ENCODE measurements around the gene XRN1. TPM values are rescaled to one million over a fixed set of nuclear protein-coding genes. Genes with fewer than 3 reads are reported as not detected.

XRN1 gene
- total and polyA plus RNA-seq, 3 experiments from 2014 or later = 29.0 to 57.8 (median 34.6) TPM

- no peaks in the 10 kb centered on the region for H3K4me1 ChIP-seq (ENCODE audit: insufficient read depth, low read length)
- H3K36me3 ChIP-seq (ENCODE audit: insufficient read depth, low read length) = no peaks in the 10 kb centered on the region
- no peaks in the 10 kb centered on the region for H3K4me1 Mint-ChIP-seq
- H3K4me3 ChIP-seq (ENCODE audit: low read length) = no peak overlapping the region
- ChIA-PET CTCF (no interaction called here), POLR2A (no interaction called here)
- no peak overlapping the region for H3K4me3 Mint-ChIP-seq
- peaks cover 0 to 19% (median 2%) of the 10 kb centered on the region in 3 donors for H3K36me3 Mint-ChIP-seq
- H3K27me3 Mint-ChIP-seq = no peaks in the 10 kb centered on the region
- no peak overlapping the region for H3K27ac Mint-ChIP-seq
- no peaks in the 10 kb centered on the region for H3K9me3 ChIP-seq (ENCODE audit: low read length)
- DNase-seq = no peak
- no peak overlapping the region for H3K27ac ChIP-seq (ENCODE audit: low read depth, low read length)
- peaks cover 7 to 15% (median 13%) of the 10 kb centered on the region in 5 donors for H3K9me3 Mint-ChIP-seq
- H3K27me3 ChIP-seq (ENCODE audit: insufficient read depth, low read length, poor library complexity, severe bottlenecking) = no peaks in the 10 kb centered on the region
Observed at GRCh38 chr3:142287866-142288638, 159.8 kb downstream of the XRN1 start.

GRCh38 chr3:142285083-142285517 is 162.7 kb downstream of the XRN1 start:
- POLR2A ChIA-PET = no interaction called here

GRCh38 chr3:142282503-142282902 is 165.3 kb downstream of the XRN1 start:
- Histone ChIP-seq H3K9me3 (ENCODE audit: low read length) (no peaks in the 10 kb centered on the region), H3K36me3 (ENCODE audit: insufficient read depth, low read length) (no peaks in the 10 kb centered on the region), H3K4me1 (ENCODE audit: insufficient read depth, low read length) (peaks cover 5% of the 10 kb centered on the region), H3K4me3 (ENCODE audit: low read length) (no peak overlapping the region), H3K27me3 (ENCODE audit: insufficient read depth, low read length, poor library complexity, severe bottlenecking) (no peaks in the 10 kb centered on the region), H3K27ac (ENCODE audit: low read depth, low read length) (no peak overlapping the region)
- ChIA-PET POLR2A (no interaction called here), CTCF (interaction anchor here (1.0 to 2.8 kb wide), 5 partner anchors 16 to 162 kb away, joined by 3 to 8 read pairs (median 3); no protein-coding TSS in a partner anchor)
- Mint-ChIP-seq H3K9me3 (peaks cover 0 to 1% (median under 1%) of the 10 kb centered on the region in 5 donors), H3K36me3 (peaks cover 0 to 2% (median 0%) of the 10 kb centered on the region in 3 donors), H3K27ac (peak overlapping the region in 1 of 8 donors; percentile 22), H3K4me1 (peaks cover 6 to 11% (median 10%) of the 10 kb centered on the region in 3 donors), H3K4me3 (no peak overlapping the region), H3K27me3 (no peaks in the 10 kb centered on the region)
- DNase-seq = no peak

More at GRCh38 chr3:142285083-142285517, 162.7 kb downstream of the XRN1 start:
- no peaks in the 10 kb centered on the region for H3K27me3 Mint-ChIP-seq
- CTCF ChIA-PET = interaction anchor here (2.4 kb wide), 1 partner anchor 160 kb away, joined by 6 read pairs; no protein-coding TSS in a partner anchor
- no peak for DNase-seq
- peaks cover 1 to 6% (median 2%) of the 10 kb centered on the region in 3 donors for H3K4me1 Mint-ChIP-seq
- Histone ChIP-seq H3K27me3 (ENCODE audit: insufficient read depth, low read length, poor library complexity, severe bottlenecking) (no peaks in the 10 kb centered on the region), H3K27ac (ENCODE audit: low read depth, low read length) (no peak overlapping the region), H3K4me1 (ENCODE audit: insufficient read depth, low read length) (no peaks in the 10 kb centered on the region), H3K4me3 (ENCODE audit: low read length) (no peak overlapping the region), H3K36me3 (ENCODE audit: insufficient read depth, low read length) (no peaks in the 10 kb centered on the region), H3K9me3 (ENCODE audit: low read length) (no peaks in the 10 kb centered on the region)
- H3K27ac Mint-ChIP-seq = peak overlapping the region in 1 of 8 donors; percentile 77
- peaks cover 0 to 18% (median 2%) of the 10 kb centered on the region in 3 donors for H3K36me3 Mint-ChIP-seq
- H3K9me3 Mint-ChIP-seq = peaks cover 7 to 15% (median 13%) of the 10 kb centered on the region in 5 donors
- H3K4me3 Mint-ChIP-seq = no peak overlapping the region

DNA sequence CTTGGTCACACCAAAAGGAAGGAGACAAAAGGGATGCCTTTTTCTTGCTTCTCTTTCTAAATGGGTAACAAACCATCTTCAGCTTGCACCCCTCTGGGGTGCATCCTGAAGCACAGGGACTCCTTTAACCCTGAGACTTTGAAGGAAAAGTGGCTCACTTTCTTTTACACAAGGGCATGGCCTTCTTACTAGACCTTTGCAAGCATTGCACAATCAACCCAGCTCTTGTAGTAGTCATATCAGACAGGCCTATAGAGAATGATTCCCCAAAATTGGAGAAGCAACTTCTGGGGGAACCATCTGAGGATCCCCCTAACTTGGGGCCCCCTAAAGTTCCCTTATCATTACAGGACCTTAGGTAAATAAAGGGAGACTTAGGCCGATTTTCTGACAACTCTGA is 166.4 kb downstream of the XRN1 start:
- Mint-ChIP-seq H3K27ac (no peak overlapping the region), H3K4me1 (peaks cover 9 to 12% (median 10%) of the 10 kb centered on the region in 3 donors), H3K4me3 (no peak overlapping the region), H3K36me3 (no peaks in the 10 kb centered on the region), H3K9me3 (no peaks in the 10 kb centered on the region), H3K27me3 (no peaks in the 10 kb centered on the region)
- Histone ChIP-seq H3K27ac (ENCODE audit: low read depth, low read length) (no peak overlapping the region), H3K4me1 (ENCODE audit: insufficient read depth, low read length) (peaks cover 5% of the 10 kb centered on the region), H3K4me3 (ENCODE audit: low read length) (no peak overlapping the region), H3K9me3 (ENCODE audit: low read length) (no peaks in the 10 kb centered on the region), H3K36me3 (ENCODE audit: insufficient read depth, low read length) (no peaks in the 10 kb centered on the region), H3K27me3 (ENCODE audit: insufficient read depth, low read length, poor library complexity, severe bottlenecking) (no peaks in the 10 kb centered on the region)
- ChIA-PET POLR2A (no interaction called here), CTCF (interaction anchor here (1.0 to 3.3 kb wide), 5 partner anchors 11 to 161 kb away, joined by 3 to 13 read pairs (median 5); no protein-coding TSS in a partner anchor)
- DNase-seq = no peak

DNA sequence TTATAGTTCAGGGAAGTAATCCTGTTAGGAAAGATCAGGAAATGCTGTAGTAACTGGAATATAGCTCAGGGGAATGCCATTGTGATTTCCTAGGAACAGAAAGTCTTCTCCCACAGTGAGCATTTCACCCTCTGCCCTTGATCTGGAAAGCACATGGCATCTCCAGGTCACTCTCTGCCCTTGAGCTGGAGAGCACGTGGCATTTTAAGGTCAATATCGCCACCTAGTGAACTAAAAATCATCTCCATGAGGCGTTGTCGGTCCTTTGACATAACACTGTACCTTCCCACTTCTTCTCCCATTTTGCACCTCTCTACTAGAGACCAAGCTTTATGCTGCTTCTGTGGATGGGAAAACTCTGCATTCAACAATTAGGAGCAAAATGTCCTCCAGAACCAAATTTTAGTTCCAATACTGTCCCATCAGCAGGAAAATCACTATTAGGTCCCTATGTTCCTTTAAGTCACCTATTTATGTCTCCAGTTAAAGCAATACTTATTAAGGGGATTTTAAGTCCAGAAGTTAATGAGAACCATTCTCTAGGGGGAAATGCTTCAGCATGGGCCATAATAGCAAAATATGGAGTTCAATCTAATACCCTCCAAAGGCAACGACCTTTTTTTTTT is 167.8 kb downstream of the XRN1 start:
- ChIA-PET CTCF (interaction anchor here (0.7 to 3.3 kb wide), 16 partner anchors 10 to 318 kb away, joined by 3 to 20 read pairs (median 4); no protein-coding TSS in a partner anchor), POLR2A (no interaction called here)
- peak overlapping the region in 1 of 7 donors; percentile 4 for H3K4me3 Mint-ChIP-seq
- no peaks in the 10 kb centered on the region for H3K36me3 Mint-ChIP-seq
- peaks cover 9% of the 10 kb centered on the region for H3K4me1 ChIP-seq (ENCODE audit: insufficient read depth, low read length)
- H3K4me3 ChIP-seq (ENCODE audit: low read length) = no peak overlapping the region
- peak overlapping the region in 3 of 8 donors; percentile 14 to 75 (median 64) for H3K27ac Mint-ChIP-seq
- no peaks in the 10 kb centered on the region for H3K9me3 ChIP-seq (ENCODE audit: low read length)
- peaks cover 0 to 1% of the 10 kb centered on the region in 2 donors for H3K27me3 Mint-ChIP-seq
- H3K4me1 Mint-ChIP-seq = peaks cover 21 to 23% (median 22%) of the 10 kb centered on the region in 3 donors
- H3K36me3 ChIP-seq (ENCODE audit: insufficient read depth, low read length) = no peaks in the 10 kb centered on the region
- peak; percentile 11 to 60 (median 54) for DNase-seq
- no peak overlapping the region for H3K27ac ChIP-seq (ENCODE audit: low read depth, low read length)
- no peaks in the 10 kb centered on the region for H3K9me3 Mint-ChIP-seq
- no peaks in the 10 kb centered on the region for H3K27me3 ChIP-seq (ENCODE audit: insufficient read depth, low read length, poor library complexity, severe bottlenecking)

GRCh38 chr3:142278451-142278850 is 169.4 kb downstream of the XRN1 start:
- DNase-seq = no peak
- H3K27me3 ChIP-seq (ENCODE audit: insufficient read depth, low read length, poor library complexity, severe bottlenecking) = no peaks in the 10 kb centered on the region
- POLR2A ChIA-PET = no interaction called here
- no peaks in the 10 kb centered on the region for H3K9me3 ChIP-seq (ENCODE audit: low read length)
- Mint-ChIP-seq H3K4me3 (no peak overlapping the region), H3K27me3 (peaks cover 0 to 1% of the 10 kb centered on the region in 2 donors), H3K36me3 (peaks cover 0 to 12% (median 2%) of the 10 kb centered on the region in 3 donors), H3K27ac (no peak overlapping the region), H3K4me1 (peaks cover 28 to 36% (median 29%) of the 10 kb centered on the region in 3 donors), H3K9me3 (peaks cover 0 to 6% (median 0%) of the 10 kb centered on the region in 5 donors)
- no peak overlapping the region for H3K4me3 ChIP-seq (ENCODE audit: low read length)
- H3K36me3 ChIP-seq (ENCODE audit: insufficient read depth, low read length) = no peaks in the 10 kb centered on the region
- peaks cover 9% of the 10 kb centered on the region for H3K4me1 ChIP-seq (ENCODE audit: insufficient read depth, low read length)
- no peak overlapping the region for H3K27ac ChIP-seq (ENCODE audit: low read depth, low read length)
- CTCF ChIA-PET = interaction anchor here (1.0 to 3.3 kb wide), 5 partner anchors 8 to 316 kb away, joined by 3 to 20 read pairs (median 9); no protein-coding TSS in a partner anchor

GRCh38 chr3:142276781-142277180 is 171.1 kb downstream of the XRN1 start:
- Mint-ChIP-seq H3K27me3 (peaks cover 0 to 1% of the 10 kb centered on the region in 2 donors), H3K9me3 (peaks cover 0 to 6% (median 0%) of the 10 kb centered on the region in 5 donors), H3K4me1 (peaks cover 35 to 44% (median 37%) of the 10 kb centered on the region in 3 donors), H3K4me3 (no peak overlapping the region), H3K27ac (peak overlapping the region in 4 of 8 donors; percentile 15 to 57 (median 34)), H3K36me3 (peaks cover 0 to 18% (median 2%) of the 10 kb centered on the region in 3 donors)
- POLR2A ChIA-PET = no interaction called here
- Histone ChIP-seq H3K9me3 (ENCODE audit: low read length) (no peaks in the 10 kb centered on the region), H3K27me3 (ENCODE audit: insufficient read depth, low read length, poor library complexity, severe bottlenecking) (no peaks in the 10 kb centered on the region), H3K36me3 (ENCODE audit: insufficient read depth, low read length) (no peaks in the 10 kb centered on the region), H3K4me1 (ENCODE audit: insufficient read depth, low read length) (peaks cover 9% of the 10 kb centered on the region), H3K27ac (ENCODE audit: low read depth, low read length) (no peak overlapping the region), H3K4me3 (ENCODE audit: low read length) (no peak overlapping the region)
- DNase-seq = no peak
- CTCF ChIA-PET = no interaction called here
